ENCODE measurements around the gene KIF22.

The KIF22 gene

DNA sequence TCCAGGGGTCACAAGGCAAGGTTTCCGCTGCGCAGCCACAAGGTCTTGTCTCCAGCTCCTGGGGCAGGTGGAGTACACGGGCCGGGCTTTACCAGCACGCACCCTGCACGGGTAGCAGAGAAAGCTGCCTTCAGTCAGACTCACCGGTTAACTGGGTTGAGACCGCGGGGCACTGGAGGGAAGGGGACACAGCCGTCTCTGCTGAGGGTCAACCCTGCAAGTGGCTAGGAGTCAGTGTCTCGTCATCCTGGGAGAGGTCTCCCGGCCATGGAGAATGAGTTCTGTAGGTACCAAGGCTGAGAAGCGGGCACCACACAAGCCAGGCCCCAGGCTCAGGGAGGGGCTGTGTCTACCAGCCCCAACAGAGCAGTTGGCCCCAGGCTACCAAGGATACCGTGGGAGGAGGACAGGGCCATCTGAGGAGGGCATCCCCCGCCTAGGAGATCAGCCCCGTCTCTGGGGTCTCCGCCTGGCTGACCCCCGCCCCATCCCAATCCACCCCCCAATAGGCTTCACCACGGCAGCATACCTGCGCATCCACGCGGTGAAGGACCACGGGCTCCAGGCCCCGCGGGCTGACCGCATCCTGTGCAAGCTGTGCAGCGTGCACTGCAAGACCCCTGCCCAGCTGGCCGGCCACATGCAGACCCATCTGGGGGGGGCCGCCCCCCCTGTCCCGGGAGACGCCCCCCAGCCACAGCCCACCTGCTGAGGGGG lies 18.6 kb downstream of the KIF22 start:
- TF ChIP-seq, protein P1, sequence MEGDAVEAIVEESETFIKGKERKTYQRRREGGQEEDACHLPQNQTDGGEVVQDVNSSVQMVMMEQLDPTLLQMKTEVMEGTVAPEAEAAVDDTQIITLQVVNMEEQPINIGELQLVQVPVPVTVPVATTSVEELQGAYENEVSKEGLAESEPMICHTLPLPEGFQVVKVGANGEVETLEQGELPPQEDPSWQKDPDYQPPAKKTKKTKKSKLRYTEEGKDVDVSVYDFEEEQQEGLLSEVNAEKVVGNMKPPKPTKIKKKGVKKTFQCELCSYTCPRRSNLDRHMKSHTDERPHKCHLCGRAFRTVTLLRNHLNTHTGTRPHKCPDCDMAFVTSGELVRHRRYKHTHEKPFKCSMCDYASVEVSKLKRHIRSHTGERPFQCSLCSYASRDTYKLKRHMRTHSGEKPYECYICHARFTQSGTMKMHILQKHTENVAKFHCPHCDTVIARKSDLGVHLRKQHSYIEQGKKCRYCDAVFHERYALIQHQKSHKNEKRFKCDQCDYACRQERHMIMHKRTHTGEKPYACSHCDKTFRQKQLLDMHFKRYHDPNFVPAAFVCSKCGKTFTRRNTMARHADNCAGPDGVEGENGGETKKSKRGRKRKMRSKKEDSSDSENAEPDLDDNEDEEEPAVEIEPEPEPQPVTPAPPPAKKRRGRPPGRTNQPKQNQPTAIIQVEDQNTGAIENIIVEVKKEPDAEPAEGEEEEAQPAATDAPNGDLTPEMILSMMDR (IDR thresholded peaks at IDR 0.05; ENCODE audit: low read length), result no peak
- no peak for TF ChIP-seq EZH2phosphoT487 (IDR thresholded peaks at IDR 0.05; ENCODE audit: low read length)
- Histone ChIP-seq H3K9me3 (replicated peaks; ENCODE audit: insufficient read depth, low read length) (no peaks in the 10 kb centered on the region), H3K4me1 (ENCODE audit: low read length) (peaks cover 37% of the 10 kb centered on the region), H3K79me2 (ENCODE audit: low read length) (peaks cover 32% of the 10 kb centered on the region), H3K9ac (ENCODE audit: low read length) (no peak overlapping the region), H3K4me3 (ENCODE audit: low read length) (no peak overlapping the region), H3K27me3 (replicated peaks; ENCODE audit: insufficient read depth, low read length) (no peaks in the 10 kb centered on the region), H3F3A (ENCODE audit: insufficient read depth, low read length) (peaks cover 57% of the 10 kb centered on the region), H3K27ac (ENCODE audit: low read length) (peak overlapping the region; percentile 95; the same call in 1 of the 2 replicates), H3K9me2 (replicated peaks; ENCODE audit: insufficient read depth, low read length) (no peaks in the 10 kb centered on the region), H3K36me3 (replicated peaks; ENCODE audit: insufficient read depth, low read length) (no peaks in the 10 kb centered on the region), H3K4me2 (ENCODE audit: low read depth, low read length) (peak overlapping the region; percentile 77), H2AFZ (ENCODE audit: low read length) (no peak overlapping the region), H4K20me1 (ENCODE audit: insufficient read depth, low read length) (no peaks in the 10 kb centered on the region)
- no peak for DNase-seq

GRCh38 chr16:29809850-29810698 lies 19.5 kb downstream of the KIF22 start:
- H2AFZ ChIP-seq (ENCODE audit: low read length), result no peak overlapping the region
- H3K9me3 ChIP-seq (replicated peaks; ENCODE audit: insufficient read depth, low read length), result no peaks in the 10 kb centered on the region
- H3K36me3 ChIP-seq (replicated peaks; ENCODE audit: insufficient read depth, low read length), result no peaks in the 10 kb centered on the region
- no peak for TF ChIP-seq EZH2 (optimal IDR thresholded peaks at IDR 0.05; ENCODE audit: low read depth, low read length)
- TF ChIP-seq, protein P1 (IDR thresholded peaks at IDR 0.05; ENCODE audit: low read length), result no peak
- TF ChIP-seq EZH2phosphoT487 (IDR thresholded peaks at IDR 0.05; ENCODE audit: low read length), result no peak
- H3K9me2 ChIP-seq (replicated peaks; ENCODE audit: insufficient read depth, low read length), result no peaks in the 10 kb centered on the region
- H3K4me2 ChIP-seq (ENCODE audit: low read depth, low read length), result peak overlapping the region; percentile 89; the same call in 1 of the 2 replicates
- no peaks in the 10 kb centered on the region for H4K20me1 ChIP-seq (ENCODE audit: insufficient read depth, low read length)
- peak overlapping the region; percentile 19; the same call in 1 of the 2 replicates for H3K9ac ChIP-seq (ENCODE audit: low read length)
- no peak overlapping the region for H3K4me3 ChIP-seq (ENCODE audit: low read length)
- peaks cover 51% of the 10 kb centered on the region for H3F3A ChIP-seq (ENCODE audit: insufficient read depth, low read length)
- DNase-seq, result no peak
- H3K4me1 ChIP-seq (ENCODE audit: low read length), result peaks cover 33% of the 10 kb centered on the region
- H3K79me2 ChIP-seq (ENCODE audit: low read length), result peaks cover 32% of the 10 kb centered on the region
- peak overlapping the region; percentile 95; the same call in 1 of the 2 replicates for H3K27ac ChIP-seq (ENCODE audit: low read length)
- no peaks in the 10 kb centered on the region for H3K27me3 ChIP-seq (replicated peaks; ENCODE audit: insufficient read depth, low read length)

DNA sequence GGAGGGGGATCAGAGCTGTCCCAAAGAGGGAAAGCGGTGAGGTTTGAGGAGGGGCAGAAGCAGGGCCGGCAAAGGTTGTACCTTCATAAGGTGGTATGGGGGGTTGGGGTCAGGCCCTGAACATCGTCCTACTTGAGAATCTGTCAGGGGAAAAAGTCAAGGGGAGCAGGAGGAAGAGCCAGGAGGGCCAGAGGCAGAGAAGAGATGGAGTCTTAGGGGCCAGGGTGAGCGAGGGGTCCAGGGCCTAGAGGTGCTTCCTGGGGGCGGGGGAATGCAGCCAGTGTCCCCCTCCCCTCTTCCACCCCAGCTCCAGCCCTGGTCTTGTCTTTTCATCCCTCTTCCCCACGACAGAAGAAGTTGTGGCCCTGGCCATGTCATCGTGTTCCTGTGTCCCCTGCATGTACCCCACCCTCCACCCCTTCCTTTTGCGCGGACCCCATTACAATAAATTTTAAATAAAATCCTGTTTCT lies 20.2 kb downstream of the KIF22 start:
- Histone ChIP-seq H3K36me3 (replicated peaks; ENCODE audit: insufficient read depth, low read length) (no peaks in the 10 kb centered on the region), H3K4me3 (ENCODE audit: low read length) (no peak overlapping the region), H4K20me1 (ENCODE audit: insufficient read depth, low read length) (no peaks in the 10 kb centered on the region), H3K27ac (ENCODE audit: low read length) (peak overlapping the region; percentile 95; the same call in 1 of the 2 replicates), H3K9me3 (replicated peaks; ENCODE audit: insufficient read depth, low read length) (no peaks in the 10 kb centered on the region), H3F3A (ENCODE audit: insufficient read depth, low read length) (peaks cover 52% of the 10 kb centered on the region), H3K9ac (ENCODE audit: low read length) (peak overlapping the region; percentile 19; the same call in 1 of the 2 replicates), H3K79me2 (ENCODE audit: low read length) (peaks cover 32% of the 10 kb centered on the region), H3K4me1 (ENCODE audit: low read length) (peaks cover 37% of the 10 kb centered on the region), H2AFZ (ENCODE audit: low read length) (no peak overlapping the region), H3K27me3 (replicated peaks; ENCODE audit: insufficient read depth, low read length) (no peaks in the 10 kb centered on the region), H3K4me2 (ENCODE audit: low read depth, low read length) (peak overlapping the region; percentile 89; the same call in 1 of the 2 replicates), H3K9me2 (replicated peaks; ENCODE audit: insufficient read depth, low read length) (no peaks in the 10 kb centered on the region)
- no peak for DNase-seq
- TF ChIP-seq EZH2phosphoT487 (IDR thresholded peaks at IDR 0.05; ENCODE audit: low read length) (no peak), EZH2 (optimal IDR thresholded peaks at IDR 0.05; ENCODE audit: low read depth, low read length) (no peak)
- TF ChIP-seq, protein P1 (IDR thresholded peaks at IDR 0.05; ENCODE audit: low read length), result no peak

Measured in MM.1S (cell line).